AG08395 (cell line): ENCODE data around the gene PSMD6.

Source experiments
- DNase-seq: peaks from one replicate; pipeline ENCODE4 v3.0.0; 2012; ENCODE audit warnings: mixed read lengths, low spot score

The PSMD6 gene

DNA sequence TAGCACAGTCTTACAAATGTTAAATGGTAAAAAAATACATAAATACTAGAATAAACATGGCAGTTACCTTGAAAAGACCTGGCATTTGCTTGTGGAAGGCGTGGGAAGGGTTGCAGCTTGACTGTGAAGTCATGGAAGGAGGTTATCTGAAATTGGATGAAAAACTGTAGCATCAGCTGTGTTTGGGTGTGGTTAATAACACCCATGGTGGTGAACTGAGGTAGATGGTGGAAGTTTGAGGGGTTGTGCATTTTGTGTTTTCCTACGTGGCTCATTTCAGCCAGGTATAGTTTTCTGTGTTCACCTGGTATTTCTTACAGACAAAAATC lies 46.5 kb downstream of the PSMD6 start:
- no peak for DNase-seq

DNA sequence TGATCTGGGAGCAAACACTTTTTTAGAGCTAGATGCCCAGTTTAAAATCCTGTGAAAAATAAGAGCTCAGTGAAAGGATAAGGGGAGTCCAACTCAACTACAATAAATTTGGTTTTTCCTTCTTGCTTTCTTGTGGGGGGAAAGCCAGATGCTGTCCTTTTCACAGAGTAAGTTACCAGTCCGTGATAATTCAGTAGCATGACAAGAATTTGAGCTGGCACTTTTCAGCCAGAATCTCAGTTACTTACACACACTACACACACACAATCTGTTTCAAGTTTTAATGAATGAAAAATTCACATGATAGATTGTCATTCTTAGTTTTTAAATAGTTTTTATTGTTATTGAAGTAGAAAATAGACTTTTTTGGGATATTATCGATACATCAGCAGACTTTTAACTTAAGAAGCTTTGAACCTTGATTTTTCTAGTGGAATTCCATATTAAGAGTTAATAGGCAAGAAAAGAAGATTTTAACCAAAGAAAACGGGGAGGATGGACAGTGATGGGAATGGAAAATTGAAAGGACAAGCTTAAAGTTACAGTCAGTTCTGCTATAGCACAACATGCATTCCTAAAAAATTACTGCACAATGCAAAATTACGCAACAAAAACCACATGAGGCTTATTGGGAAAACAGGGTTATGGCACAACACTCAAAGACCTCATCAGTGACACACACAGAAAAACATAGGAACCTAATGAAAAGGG lies 47.0 kb downstream of the PSMD6 start:
- peak; percentile 85 for DNase-seq

DNA sequence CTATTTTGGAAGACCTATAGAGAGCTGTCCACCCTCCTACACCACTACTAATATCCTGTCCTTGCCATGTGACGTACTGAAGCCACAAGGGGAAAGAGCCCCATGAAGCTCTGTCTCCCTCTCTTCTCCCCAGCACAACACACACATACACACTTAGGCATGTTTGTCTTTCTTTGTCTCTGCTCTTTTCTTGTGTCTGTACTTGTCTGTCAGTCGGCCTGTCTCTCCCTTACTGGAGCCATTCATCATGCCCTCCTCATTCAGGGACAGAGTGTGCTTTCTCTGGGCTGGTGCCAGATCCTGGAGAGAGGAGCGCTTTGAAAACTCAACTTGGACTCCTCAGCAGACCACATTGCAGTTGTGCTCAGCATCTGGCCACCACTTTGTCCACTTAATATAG lies 47.6 kb downstream of the PSMD6 start:
- DNase-seq = peak; percentile 18

DNA sequence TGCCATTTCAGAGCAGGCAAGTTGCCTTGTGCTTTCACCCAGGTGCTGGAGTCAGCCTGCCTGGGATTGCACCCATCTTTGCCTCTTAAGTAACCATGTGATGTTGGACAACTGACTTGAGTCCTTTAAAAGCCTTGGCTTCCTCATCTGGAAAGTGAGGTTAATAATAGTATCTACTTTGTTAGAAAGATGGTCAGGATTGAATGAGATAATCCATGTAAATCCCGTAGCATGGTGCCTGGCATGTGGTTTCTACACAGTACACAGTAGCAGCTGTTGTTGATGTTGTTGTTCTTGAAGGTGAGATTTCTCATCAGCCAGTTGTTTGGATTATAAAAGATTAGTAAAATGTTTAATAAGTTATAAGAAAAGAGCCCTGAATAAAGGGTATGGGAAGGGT lies 48.8 kb downstream of the PSMD6 start:
- DNase-seq = no peak

DNA sequence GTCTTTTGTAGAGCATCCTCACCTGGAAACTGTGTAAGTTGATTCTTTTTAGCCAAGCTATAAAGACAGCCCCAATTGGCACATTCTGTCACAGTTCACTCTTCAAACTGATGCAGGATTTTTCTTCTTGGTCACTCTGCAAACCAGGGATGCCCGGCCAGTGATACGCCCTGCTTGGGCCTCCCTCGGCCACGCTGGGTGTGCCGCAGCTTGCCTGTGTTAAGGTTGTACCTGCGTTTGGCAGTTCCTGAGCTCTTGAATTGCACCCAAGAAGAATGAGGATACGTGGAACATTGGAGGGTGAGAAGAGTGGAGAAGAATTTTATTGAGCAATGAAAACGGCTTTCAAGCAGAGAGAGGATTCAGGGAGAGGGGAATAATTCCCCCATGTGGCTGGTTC lies 49.9 kb downstream of the PSMD6 start:
- DNase-seq = no peak

DNA sequence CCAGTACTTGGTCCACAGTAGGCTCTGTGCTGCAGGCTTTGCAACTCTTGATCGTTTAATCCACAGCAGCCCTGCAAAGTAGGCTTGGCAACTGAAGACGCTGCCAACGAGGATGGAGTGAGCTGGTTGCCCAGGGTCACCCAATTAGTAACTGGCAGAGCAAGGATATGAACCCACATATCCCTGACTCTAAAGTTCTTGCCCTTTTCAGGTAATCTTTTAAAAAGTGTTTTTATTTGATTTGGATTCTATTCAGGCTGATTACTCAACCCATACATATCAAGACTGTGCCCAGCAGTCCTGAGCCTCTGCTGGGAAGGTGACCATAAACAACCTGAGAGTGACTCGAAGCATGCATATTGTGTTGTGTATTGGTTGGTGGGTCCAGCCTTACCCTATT lies 50.3 kb downstream of the PSMD6 start:
- DNase-seq = no peak

DNA sequence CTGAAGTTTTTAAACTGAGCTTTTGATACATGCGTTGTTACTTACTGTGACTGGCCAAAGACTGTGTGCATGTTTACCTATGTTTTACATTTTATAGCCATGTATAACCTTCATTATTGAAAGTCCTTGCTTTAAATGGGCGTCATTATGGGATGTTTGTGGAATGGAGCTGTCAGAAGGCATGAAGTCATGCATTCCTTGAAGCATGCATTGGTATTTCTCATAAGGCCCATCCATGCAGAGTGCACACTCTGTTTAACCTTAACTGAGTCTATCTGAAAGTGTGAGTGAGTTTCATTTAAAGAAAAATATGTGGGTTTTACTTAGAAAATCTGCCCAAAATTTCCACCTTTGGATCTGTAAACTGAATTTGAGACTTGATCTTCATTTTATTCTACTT lies 51.1 kb downstream of the PSMD6 start:
- peak; percentile 53 for DNase-seq

DNA sequence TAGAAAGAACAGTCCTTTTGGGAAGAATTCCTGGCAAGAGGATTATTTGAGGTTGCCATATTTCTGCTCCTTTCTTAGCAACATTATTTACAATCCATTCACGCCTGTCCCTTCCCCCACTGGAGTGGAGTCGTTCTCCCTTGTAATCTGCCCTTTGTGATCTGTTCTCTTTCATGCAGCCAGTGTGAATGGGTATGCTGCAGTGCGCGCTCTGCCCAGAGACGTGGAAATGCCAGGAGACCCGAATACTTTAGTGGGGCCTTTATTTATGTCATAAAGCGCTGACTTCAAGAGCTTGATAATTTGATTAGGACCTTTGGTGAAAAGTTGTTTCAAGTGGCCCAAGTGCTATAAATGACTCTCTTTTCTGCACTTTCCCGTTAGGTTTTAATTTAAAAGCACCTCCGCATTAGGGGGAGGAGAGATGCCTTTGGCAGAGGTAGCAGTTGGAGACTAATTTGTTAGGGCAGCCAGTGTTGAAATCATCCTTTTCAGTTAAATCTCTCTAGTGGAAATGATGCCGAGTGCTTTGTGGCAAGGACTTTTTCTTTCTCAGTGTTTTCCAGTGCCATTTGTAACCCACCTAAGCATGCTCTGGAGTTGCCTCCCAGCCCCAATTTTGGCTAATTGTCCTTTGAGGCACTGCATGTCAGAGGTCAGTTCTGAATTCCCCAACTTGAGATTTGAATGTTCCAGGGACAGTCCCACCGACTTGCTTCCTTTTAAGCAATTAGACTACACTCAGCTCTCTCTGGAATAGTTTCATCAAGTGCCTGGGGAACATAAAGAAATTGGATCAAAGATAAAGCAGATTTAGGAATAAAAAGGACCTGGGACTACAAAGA lies 52.4 kb downstream of the PSMD6 start:
- no peak for DNase-seq

DNA sequence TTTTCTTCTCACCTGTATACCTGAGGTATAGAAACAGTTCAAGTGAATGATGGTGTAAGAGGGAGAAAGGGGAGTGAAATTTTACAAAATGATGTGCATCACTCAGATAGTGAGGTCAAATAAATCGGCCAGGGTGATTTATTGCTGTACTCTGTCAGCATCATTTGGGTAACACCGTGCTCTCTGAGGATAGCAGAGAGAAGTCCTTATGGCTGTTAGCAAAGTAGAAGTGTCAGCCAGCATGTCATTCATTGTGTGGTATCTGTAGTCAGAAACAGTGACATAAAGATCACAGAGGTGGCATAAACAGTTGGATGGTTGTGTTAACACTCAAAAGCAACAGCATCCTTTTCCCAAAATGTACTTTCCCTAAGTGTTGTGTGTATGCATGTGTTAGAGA lies 53.4 kb downstream of the PSMD6 start:
- DNase-seq = no peak

DNA sequence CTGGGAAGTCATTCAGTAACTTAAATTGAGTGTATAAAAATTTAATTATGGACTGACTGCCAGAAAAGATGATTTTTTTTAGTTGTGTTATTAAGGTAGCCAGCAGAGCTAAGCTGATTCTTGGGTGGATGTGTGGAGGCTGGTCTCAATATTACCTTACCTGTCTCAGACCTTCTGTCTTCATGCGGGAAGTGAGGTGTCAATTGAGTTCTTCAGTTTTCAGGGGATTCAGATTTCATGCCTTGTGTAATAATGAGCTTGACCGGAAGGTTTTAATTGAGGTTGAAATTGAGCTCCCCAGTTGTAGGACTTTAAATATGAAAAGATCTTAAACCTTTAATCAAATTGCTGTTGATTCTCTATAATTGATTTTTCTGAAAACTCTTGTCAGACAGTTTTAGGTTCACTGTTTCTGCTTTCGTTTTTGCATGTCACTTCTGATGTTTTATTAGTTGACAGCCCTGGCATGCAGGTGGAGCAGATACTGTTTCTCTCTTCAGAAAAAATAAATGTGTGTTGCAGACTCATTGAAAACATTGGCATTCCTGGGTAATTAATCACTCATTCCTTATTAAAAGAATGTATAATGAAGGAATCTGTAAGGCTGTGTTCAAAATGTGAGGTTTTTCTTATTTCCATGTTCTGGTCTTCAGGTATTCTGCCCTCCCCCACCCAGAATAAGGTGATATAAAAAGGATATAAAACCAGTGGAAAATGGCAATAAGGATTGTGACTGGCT lies 54.5 kb downstream of the PSMD6 start:
- DNase-seq = no peak

DNA sequence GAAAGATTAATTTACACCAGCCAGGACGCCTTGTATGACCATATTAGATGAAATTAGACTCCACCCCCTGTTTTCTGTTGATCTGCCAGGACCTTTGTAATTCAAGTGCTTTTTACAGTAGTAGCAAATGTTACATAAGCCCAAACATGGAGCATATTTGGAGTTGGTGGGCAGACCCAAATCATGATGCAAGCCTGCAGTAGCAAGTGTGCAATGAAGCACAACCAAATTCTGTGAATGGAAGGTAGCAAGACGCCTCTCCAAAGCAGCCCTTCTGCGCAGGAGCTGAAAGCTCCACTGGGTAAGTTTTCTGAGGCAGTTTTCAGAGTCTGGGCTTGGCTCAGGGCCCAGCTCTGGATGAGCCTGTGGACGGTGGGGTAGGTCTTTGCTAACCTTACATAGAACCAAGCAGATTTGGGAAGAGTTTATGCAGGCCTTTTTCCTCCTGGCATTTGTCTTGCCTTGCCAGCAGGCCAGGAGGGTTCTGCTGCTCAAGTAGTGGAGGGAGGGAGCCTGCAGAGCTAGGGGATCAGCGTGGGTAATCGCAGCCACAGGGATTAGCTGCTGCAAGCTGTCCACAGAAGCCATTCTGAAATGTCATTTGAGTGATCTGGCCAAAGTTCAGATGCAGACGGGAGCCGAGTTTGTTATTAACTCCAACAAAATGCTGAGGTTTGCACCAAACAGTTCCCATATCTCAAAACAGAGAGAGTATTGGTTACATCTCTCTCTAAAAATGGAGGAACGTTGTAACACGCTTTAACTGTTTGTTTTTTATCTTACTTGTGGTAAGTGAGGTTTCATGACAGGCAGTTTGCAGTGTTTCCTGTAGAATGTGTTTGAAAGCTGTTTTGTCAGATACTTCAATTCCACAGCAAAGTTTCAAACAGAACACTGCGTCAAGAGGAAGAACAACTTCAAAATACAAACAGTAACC lies 55.4 kb downstream of the PSMD6 start:
- peak; percentile 22 for DNase-seq

DNA sequence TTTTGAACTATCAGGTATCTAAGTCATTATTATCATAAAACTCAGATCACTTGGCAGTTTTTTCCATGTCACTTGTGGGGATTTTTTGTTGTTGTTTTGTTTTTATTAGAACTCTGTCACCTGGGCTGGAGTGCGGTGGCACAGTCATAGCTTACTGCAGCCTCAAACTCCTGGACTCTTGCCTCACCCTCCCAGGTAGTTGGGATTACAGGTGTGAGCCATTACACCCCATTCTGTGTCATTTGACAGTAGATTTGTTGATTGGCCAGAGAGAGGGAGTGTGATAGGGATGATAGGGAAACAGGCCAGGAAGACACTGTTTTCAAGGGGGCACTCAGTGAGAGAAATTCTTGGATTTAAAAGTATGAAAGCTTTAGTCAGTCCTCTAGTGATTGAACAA lies 56.4 kb downstream of the PSMD6 start:
- DNase-seq = no peak

DNA sequence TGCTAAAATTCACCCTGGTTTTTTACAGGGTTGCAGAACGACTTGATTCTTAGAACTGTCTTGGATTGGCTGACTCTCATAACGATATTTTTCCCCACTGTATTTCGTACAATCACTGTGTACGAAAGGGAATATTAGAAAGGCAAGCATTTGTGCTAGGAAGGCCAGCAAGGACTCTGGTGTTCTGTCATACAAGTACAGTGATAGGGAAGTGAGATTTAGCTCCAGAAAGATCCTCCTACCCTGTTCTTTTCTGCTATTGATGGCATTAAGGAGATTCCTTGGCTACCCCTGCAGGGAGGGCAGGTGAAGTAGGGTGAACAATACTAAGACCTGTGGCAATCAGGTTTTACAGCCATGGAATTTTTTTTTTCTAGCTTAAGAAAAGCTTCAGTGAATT lies 57.3 kb downstream of the PSMD6 start:
- no peak for DNase-seq

DNA sequence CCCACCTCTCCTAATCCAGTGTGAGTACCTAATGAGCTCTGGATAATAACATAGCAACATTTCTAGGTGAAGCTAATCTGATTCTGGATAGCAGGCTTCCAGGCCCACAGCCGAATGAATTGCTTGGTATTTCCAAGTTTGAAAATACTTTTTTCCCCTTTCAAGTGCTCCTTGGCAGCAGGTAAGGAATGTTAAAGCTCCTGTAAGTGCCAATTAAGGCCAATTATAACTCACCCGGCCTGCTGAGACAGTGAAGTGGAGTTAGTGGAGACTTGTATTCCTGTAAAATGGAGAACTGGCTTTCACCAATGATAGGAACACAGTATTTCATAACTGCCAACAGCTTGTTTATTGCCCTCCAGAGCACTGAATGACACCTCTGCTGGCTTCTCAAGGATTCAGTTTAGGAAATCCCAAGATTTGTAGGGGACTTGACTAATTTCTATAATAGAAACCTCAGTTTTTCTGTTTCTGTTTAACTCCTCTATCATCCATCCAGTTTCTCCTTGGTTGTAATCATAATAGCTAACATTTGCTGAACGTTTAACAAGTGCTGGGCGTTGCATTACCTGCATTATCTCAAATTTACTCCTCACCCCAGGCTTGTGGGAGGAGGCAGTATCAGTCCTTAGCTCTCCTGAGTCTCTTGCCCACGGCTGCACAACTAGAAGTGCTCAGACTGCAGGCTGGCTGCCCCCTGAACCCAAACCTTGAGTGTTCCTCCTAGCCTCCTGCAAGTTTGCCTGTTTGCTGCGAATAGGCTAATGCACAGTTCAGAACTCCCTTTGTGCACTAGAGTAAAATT lies 58.4 kb downstream of the PSMD6 start:
- no peak for DNase-seq

DNA sequence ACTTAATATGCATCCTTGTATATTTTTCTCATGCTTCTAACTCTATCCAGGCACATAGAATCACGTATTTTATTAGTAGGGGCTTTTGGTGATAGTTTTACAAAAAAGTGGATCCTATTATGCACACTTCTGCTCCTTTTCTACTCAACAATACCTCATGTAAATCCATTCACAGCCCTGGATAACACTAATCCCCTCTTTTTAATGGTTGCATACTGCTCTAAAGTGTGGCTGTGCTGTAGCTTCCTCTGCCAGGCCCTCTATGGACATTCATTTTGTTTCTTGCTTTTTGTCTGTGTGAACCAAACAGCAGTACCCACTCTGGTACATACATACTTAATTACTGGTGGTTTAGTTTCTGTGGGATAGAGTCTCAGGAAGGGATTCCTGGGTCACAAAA lies 59.8 kb downstream of the PSMD6 start:
- DNase-seq = no peak

DNA sequence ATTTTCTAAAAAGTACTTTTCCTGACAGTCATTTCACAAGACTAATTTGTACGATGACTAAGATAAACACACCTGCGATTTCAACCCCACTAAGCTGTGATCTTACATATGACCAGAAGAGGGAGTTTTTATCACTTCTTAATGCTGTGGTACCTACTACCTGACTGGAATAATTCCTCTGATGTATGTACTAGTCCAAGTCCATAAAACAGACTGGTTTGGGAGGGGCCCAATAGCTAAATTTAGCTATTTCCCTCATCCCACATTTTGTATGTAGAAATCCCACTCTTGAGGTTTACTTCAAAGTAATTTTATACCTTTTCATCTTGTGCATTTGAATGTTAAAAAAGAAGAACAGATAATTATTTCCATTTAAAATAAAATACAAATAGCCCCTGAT lies 61.4 kb downstream of the PSMD6 start:
- DNase-seq = no peak
